ENCODE data around the gene CACNA1E. TPM values are rescaled to one million over a fixed set of nuclear protein-coding genes. Genes with fewer than 3 reads are reported as not detected.

Gene CACNA1E
- total RNA-seq, 6 experiments from 2014 or later = not detected

DNA sequence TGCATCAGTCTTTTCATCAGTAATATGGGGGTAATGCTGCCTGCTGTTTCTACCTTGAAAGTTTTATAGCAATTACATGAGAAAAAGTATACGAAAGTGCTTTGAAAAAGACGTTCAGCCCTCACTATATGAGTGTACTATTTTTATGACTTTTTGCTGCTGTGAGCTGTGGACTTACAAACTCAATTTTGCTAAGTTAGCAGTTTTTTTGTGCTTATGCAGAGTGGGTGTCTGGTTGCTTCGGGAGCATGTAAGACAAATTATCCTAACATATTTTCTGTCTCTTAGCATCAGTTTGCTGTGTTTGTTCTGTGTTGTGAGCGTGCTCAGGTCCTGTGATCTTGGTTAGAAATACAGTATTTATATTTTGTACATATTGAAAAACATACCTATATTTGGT, 109.7 kb downstream of the CACNA1E start:
- Mint-ChIP-seq H3K27ac (no peak overlapping the region), H3K9me3 (peaks cover 43% of the 10 kb centered on the region), H3K4me3 (no peak overlapping the region), H3K27me3 (ENCODE audit: insufficient read depth) (peaks cover 2% of the 10 kb centered on the region; the same call in 1 of the 2 replicates), H3K36me3 (ENCODE audit: low read depth) (no peaks in the 10 kb centered on the region), H3K4me1 (ENCODE audit: low read depth) (no peaks in the 10 kb centered on the region)
- DNase-seq = no peak
- TF ChIP-seq, protein P1, sequence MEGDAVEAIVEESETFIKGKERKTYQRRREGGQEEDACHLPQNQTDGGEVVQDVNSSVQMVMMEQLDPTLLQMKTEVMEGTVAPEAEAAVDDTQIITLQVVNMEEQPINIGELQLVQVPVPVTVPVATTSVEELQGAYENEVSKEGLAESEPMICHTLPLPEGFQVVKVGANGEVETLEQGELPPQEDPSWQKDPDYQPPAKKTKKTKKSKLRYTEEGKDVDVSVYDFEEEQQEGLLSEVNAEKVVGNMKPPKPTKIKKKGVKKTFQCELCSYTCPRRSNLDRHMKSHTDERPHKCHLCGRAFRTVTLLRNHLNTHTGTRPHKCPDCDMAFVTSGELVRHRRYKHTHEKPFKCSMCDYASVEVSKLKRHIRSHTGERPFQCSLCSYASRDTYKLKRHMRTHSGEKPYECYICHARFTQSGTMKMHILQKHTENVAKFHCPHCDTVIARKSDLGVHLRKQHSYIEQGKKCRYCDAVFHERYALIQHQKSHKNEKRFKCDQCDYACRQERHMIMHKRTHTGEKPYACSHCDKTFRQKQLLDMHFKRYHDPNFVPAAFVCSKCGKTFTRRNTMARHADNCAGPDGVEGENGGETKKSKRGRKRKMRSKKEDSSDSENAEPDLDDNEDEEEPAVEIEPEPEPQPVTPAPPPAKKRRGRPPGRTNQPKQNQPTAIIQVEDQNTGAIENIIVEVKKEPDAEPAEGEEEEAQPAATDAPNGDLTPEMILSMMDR (IDR thresholded peaks at IDR 0.05) = no peak

DNA sequence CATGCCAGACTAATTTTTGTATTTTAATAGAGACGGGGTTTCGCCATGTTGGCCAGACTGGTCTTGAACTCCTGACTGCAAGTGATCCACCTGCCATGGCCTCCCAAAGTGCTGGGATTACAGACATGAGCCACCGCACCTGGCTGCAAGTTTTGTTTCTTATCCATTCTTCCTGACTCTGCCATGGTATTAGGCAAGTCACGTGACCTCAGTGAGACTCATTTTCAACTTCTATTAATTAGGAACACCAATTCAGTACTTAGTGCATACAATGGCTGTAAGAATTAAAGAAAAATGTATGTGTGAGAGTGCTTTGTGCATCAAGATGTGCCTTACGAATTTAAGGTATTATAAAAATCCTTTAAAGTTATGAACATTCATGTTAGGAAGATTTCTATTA, 111.2 kb downstream of the CACNA1E start:
- Mint-ChIP-seq H3K4me1 (ENCODE audit: low read depth) (no peaks in the 10 kb centered on the region), H3K9me3 (peaks cover 46% of the 10 kb centered on the region), H3K27me3 (ENCODE audit: insufficient read depth) (peaks cover 2% of the 10 kb centered on the region; the same call in 1 of the 2 replicates), H3K27ac (no peak overlapping the region), H3K36me3 (ENCODE audit: low read depth) (no peaks in the 10 kb centered on the region), H3K4me3 (no peak overlapping the region)
- no peak for DNase-seq
- TF ChIP-seq, protein P1 (IDR thresholded peaks at IDR 0.05) = no peak

DNA sequence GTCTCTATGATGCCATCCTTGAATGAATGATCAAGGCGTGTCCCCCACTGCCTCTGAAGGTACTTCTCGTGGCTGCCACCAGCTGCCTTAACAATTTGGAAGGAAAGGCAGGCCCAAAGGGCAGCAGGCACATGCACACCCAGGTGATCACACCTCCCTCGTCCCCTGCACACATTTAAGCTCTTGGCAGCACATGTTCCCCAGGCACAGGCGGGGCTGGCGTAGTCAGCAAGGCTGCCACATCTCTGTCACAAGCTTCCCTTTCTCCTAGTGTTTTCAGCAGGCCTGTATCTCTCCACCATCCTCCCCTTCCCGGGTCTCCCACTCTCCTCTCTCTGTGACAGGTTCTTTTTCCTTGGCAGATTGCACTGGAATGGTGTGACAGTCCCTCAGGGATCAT, 111.9 kb downstream of the CACNA1E start:
- no peak for DNase-seq
- no peak overlapping the region for H3K27ac Mint-ChIP-seq
- TF ChIP-seq, protein P1 (IDR thresholded peaks at IDR 0.05) = no peak

GRCh38 chr1:181601186-181601950, 118.1 kb downstream of the CACNA1E start:
- Mint-ChIP-seq H3K9me3 (peaks cover 54% of the 10 kb centered on the region), H3K27me3 (ENCODE audit: insufficient read depth) (no peaks in the 10 kb centered on the region; the same call in 1 of the 2 replicates), H3K27ac (no peak overlapping the region), H3K4me3 (no peak overlapping the region), H3K36me3 (ENCODE audit: low read depth) (no peaks in the 10 kb centered on the region), H3K4me1 (ENCODE audit: low read depth) (no peaks in the 10 kb centered on the region)
- TF ChIP-seq, protein P1 (IDR thresholded peaks at IDR 0.05) = no peak
- DNase-seq = no peak

More for the DNA sequence above, 111.9 kb downstream of the CACNA1E start:
- Mint-ChIP-seq H3K4me3 (no peak overlapping the region), H3K27me3 (ENCODE audit: insufficient read depth) (peaks cover 2% of the 10 kb centered on the region; the same call in 1 of the 2 replicates), H3K9me3 (peaks cover 49% of the 10 kb centered on the region), H3K36me3 (ENCODE audit: low read depth) (no peaks in the 10 kb centered on the region), H3K4me1 (ENCODE audit: low read depth) (no peaks in the 10 kb centered on the region)

GRCh38 chr1:181603735-181604410, 120.6 kb downstream of the CACNA1E start:
- no peaks in the 10 kb centered on the region for H3K4me1 Mint-ChIP-seq (ENCODE audit: low read depth)
- no peaks in the 10 kb centered on the region; the same call in 1 of the 2 replicates for H3K27me3 Mint-ChIP-seq (ENCODE audit: insufficient read depth)
- TF ChIP-seq, protein P1 (IDR thresholded peaks at IDR 0.05) = no peak
- peaks cover 9% of the 10 kb centered on the region; the same call in 1 of the 2 replicates for H3K36me3 Mint-ChIP-seq (ENCODE audit: low read depth)
- H3K9me3 Mint-ChIP-seq = peaks cover 58% of the 10 kb centered on the region
- no peak overlapping the region for H3K27ac Mint-ChIP-seq
- no peak overlapping the region for H3K4me3 Mint-ChIP-seq
- DNase-seq = no peak
